ENCODE measurements around the gene FAM217A. TPM values are rescaled to one million over a fixed set of nuclear protein-coding genes. Genes with fewer than 3 reads are reported as not detected.
A peak's percentile ranks its signal among the peaks of the same experiment; 100 is the strongest.

FAM217A gene
- total and polyA plus RNA-seq, 2 of the 13 experiments (the other 11 are each of a cell fraction or from before 2014, with no cell fraction given), result not detected

DNA sequence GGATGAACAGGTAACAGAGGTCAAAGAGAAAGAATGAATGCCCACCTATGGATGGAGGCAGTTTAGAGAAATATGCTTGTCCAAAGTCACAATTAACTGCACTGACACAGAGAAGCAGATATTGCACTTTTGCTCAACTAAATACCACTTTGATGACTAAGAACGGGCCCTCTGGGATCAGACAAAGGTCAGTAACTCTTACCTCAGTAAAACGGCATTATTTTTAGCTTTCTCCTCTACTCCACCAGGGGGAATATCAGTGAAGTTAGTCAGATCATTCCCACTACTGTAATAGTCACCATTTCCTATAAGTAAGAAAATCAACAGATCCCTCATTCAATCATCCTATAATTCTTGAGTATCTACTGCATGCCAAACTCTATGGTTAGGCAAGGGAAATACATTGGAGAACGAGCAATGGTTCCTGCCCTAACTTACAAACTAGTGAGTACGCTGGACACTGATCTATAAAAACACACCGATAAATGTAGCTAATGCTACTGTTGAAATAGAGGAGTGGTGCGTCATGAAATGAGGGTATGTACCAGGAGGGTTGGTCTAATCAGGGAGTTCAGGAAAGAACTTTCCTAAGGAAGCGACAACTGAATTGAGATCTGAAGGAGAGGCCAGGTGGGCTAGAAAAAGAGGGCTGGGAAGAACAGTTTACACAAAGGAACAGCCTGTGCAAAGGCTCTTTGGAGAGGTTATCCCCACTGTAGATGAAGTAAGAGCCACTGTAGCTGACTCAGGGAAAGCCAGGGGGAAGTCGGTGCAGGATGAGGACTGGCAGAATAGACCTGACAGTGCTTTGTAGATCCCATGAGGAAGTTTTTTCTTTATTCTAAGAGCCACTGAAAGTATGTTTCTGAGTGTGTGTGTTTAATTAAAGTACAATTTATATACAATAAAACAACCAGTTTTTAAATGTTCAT is 47.3 kb upstream of the FAM217A start (continued):
- TF ChIP-seq ELF3 (CRISPR knock-in tag; IDR thresholded peaks at IDR 0.05), result peak; percentile 12; the same call in 1 of the 2 replicates
- TF ChIP-seq MAFF (IDR thresholded peaks at IDR 0.05; ENCODE audit: low read depth, low read length), result 0 out of 2 replicates have a peak, but pooled peaks have one; percentile 50
- TF ChIP-seq MEF2D (CRISPR knock-in tag; IDR thresholded peaks at IDR 0.05), result 0 out of 2 replicates have a peak, but pooled peaks have one; percentile 32
- TF ChIP-seq RARA (CRISPR knock-in tag; IDR thresholded peaks at IDR 0.05), result peak; percentile 95
- no peak for TF ChIP-seq ZNF367 (CRISPR knock-in tag; IDR thresholded peaks at IDR 0.05; ENCODE audit: borderline replicate concordance)
- peak; percentile 53 for TF ChIP-seq CEBPG (CRISPR knock-in tag; IDR thresholded peaks at IDR 0.05)
- TF ChIP-seq SMARCC2 (IDR thresholded peaks at IDR 0.05), result 0 out of 2 replicates have a peak, but pooled peaks have one; percentile 14
- TF ChIP-seq SOX6 (IDR thresholded peaks at IDR 0.05), result no peak
- peak; percentile 19; the same call in 1 of the 2 replicates for TF ChIP-seq SOX6 (CRISPR knock-in tag; IDR thresholded peaks at IDR 0.05)
- TF ChIP-seq ZNF747 (CRISPR knock-in tag; IDR thresholded peaks at IDR 0.05; ENCODE audit: borderline replicate concordance), result no peak
- peak; percentile 42; the same call in 1 of the 2 replicates for TF ChIP-seq GATAD2A (CRISPR knock-in tag; IDR thresholded peaks at IDR 0.05)
- TF ChIP-seq, protein P1, sequence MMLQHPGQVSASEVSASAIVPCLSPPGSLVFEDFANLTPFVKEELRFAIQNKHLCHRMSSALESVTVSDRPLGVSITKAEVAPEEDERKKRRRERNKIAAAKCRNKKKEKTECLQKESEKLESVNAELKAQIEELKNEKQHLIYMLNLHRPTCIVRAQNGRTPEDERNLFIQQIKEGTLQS (CRISPR knock-in tag; IDR thresholded peaks at IDR 0.05), result peak; percentile 74
- TF ChIP-seq, protein P2, sequence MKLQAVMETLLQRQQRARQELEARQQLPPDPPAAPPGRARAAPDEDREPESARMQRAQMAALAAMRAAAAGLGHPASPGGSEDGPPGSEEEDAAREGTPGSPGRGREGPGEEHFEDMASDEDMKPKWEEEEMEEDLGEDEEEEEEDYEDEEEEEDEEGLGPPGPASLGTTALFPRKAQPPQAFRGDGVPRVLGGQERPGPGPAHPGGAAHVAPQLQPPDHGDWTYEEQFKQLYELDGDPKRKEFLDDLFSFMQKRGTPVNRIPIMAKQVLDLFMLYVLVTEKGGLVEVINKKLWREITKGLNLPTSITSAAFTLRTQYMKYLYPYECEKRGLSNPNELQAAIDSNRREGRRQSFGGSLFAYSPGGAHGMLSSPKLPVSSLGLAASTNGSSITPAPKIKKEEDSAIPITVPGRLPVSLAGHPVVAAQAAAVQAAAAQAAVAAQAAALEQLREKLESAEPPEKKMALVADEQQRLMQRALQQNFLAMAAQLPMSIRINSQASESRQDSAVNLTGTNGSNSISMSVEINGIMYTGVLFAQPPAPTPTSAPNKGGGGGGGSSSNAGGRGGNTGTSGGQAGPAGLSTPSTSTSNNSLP (IDR thresholded peaks at IDR 0.05; ENCODE audit: low read depth, low read length), result peak; percentile 76
- TF ChIP-seq, protein P3, sequence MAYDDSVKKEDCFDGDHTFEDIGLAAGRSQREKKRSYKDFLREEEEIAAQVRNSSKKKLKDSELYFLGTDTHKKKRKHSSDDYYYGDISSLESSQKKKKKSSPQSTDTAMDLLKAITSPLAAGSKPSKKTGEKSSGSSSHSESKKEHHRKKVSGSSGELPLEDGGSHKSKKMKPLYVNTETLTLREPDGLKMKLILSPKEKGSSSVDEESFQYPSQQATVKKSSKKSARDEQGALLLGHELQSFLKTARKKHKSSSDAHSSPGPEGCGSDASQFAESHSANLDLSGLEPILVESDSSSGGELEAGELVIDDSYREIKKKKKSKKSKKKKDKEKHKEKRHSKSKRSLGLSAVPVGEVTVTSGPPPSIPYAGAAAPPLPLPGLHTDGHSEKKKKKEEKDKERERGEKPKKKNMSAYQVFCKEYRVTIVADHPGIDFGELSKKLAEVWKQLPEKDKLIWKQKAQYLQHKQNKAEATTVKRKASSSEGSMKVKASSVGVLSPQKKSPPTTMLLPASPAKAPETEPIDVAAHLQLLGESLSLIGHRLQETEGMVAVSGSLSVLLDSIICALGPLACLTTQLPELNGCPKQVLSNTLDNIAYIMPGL (CRISPR knock-in tag; IDR thresholded peaks at IDR 0.05; ENCODE audit: borderline replicate concordance in 1 of 2, low read depth in 1 of 2), result peak in 1 of 2 experiments; percentile 35; a peak in 1 of 4 replicates
- TF ChIP-seq, protein P4, sequence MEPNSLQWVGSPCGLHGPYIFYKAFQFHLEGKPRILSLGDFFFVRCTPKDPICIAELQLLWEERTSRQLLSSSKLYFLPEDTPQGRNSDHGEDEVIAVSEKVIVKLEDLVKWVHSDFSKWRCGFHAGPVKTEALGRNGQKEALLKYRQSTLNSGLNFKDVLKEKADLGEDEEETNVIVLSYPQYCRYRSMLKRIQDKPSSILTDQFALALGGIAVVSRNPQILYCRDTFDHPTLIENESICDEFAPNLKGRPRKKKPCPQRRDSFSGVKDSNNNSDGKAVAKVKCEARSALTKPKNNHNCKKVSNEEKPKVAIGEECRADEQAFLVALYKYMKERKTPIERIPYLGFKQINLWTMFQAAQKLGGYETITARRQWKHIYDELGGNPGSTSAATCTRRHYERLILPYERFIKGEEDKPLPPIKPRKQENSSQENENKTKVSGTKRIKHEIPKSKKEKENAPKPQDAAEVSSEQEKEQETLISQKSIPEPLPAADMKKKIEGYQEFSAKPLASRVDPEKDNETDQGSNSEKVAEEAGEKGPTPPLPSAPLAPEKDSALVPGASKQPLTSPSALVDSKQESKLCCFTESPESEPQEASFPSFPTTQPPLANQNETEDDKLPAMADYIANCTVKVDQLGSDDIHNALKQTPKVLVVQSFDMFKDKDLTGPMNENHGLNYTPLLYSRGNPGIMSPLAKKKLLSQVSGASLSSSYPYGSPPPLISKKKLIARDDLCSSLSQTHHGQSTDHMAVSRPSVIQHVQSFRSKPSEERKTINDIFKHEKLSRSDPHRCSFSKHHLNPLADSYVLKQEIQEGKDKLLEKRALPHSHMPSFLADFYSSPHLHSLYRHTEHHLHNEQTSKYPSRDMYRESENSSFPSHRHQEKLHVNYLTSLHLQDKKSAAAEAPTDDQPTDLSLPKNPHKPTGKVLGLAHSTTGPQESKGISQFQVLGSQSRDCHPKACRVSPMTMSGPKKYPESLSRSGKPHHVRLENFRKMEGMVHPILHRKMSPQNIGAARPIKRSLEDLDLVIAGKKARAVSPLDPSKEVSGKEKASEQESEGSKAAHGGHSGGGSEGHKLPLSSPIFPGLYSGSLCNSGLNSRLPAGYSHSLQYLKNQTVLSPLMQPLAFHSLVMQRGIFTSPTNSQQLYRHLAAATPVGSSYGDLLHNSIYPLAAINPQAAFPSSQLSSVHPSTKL (CRISPR knock-in tag; IDR thresholded peaks at IDR 0.05), result peak; percentile 78
- TF ChIP-seq TEAD3 (CRISPR knock-in tag; optimal IDR thresholded peaks at IDR 0.05; ENCODE audit: borderline replicate concordance), result peak; percentile 65

Data from HepG2 (cell line).